ENCODE data around the gene SLC26A6. TPM values are rescaled to one million over a fixed set of nuclear protein-coding genes. Genes with fewer than 3 reads are reported as not detected.

The SLC26A6 gene
- total RNA-seq, 1 donor from 2014 or later = 47.3 TPM

DNA sequence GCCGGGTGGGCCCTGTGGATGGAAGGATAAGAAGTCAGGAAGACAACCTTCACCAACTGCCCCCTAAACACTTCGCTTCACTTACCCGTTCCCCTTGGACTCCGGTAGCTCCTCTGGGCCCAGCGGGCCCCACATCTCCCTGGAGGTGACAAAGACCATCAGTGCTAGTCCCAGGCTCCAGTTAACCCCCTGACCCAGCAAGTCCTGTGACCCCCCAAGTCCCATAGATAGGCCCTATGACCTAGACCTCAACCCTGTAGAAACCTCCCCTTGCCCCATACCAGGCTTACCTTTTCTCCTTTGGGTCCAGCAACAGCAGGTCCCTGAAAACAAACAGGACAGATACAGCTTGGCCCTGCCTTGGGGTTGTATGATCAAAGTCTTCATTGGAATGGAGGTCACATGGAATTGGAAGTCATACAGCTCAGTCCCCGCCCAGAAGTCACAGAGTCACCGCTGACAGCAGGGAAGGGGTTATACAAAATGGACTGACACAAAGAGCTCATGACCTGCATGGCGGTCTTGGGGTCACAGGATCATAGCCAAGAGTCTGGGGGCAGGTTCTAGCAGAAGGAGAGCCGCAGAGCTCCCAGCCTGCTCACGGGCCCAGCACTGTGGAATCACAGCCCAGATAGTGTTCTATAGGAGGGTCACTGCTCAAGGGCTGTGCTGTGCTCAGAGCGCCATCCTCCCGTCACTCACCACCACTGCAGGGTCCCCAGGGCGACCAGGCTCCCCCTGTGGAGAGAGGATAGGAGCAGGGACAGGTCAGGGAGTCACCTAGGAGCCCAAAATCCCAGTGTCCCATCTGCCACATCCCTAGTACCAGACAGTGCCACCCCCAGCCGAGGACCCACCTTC lies 53.4 kb downstream of the SLC26A6 start:
- intact Hi-C loops (cut with micrococcal nuclease) = no loop called here

DNA sequence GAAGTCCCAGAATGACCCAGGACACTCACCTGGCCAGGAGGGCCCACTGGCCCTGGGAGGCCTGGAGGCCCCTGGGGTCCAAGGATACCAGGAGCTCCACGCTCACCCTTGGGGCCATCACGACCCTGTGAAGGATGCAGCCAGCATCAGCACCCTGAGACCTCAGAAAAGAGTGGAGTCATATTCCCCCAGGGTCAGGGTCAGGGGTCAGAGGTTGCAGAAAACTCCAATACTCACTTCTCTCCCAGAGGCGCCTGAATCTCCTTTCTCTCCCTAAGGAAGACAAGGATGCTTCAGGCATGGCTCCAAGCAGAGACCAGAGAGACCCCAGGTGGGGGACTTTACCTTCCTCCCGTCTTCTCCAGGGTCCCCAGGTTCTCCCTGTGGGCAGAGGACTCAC lies 58.6 kb downstream of the SLC26A6 start:
- intact Hi-C loops (cut with micrococcal nuclease) = no loop called here

Other genes with a start within 250 kb of the SLC26A6 start
- gene PLXNB1, start 205.4 kb downstream of the SLC26A6 start, total RNA-seq = 1.6 and 1.9 TPM in 2 replicates
- 14.2 and 16.4 TPM in 2 replicates for gene CCDC51, start 195.3 kb downstream of the SLC26A6 start, total RNA-seq
- gene TMA7, start 195.2 kb downstream of the SLC26A6 start, total RNA-seq = 289 and 303 TPM in 2 replicates
- gene ATRIP, start 188.7 kb downstream of the SLC26A6 start, total RNA-seq = 17.2 and 17.4 TPM in 2 replicates
- gene SHISA5, start 131.3 kb downstream of the SLC26A6 start, total RNA-seq = 140 and 142 TPM in 2 replicates
- 7.7 and 8.3 TPM in 2 replicates for gene PFKFB4, start 78.7 kb downstream of the SLC26A6 start, total RNA-seq
- not detected in 2 replicates for gene UCN2, start 71.7 kb downstream of the SLC26A6 start, total RNA-seq
- 1.1 and 1.5 TPM in 2 replicates for gene COL7A1, start 40.1 kb downstream of the SLC26A6 start, total RNA-seq
- 180 and 183 TPM in 2 replicates for gene UQCRC1, start 25.8 kb downstream of the SLC26A6 start, total RNA-seq
- 0.77 and 1.4 TPM in 2 replicates for gene TMEM89, start 13.7 kb downstream of the SLC26A6 start, total RNA-seq
- 11.1 and 11.2 TPM in 2 replicates for gene CELSR3, start 27.4 kb upstream of the SLC26A6 start, total RNA-seq
- gene NCKIPSD, start 50.5 kb upstream of the SLC26A6 start, total RNA-seq = 34.1 and 37.8 TPM in 2 replicates
- 59.3 and 59.9 TPM in 2 replicates for gene IP6K2, start 81.8 kb upstream of the SLC26A6 start, total RNA-seq
- gene PRKAR2A, start 212.4 kb upstream of the SLC26A6 start, total RNA-seq = 25.2 and 27.1 TPM in 2 replicates

Data from T-helper 2 cell treated with Interferon-gamma antibody and Interleukin-4, amounts not matched to agents 100 ng/mL and 5 ng/mL, for 36 hours (primary cell).